ENCODE results near the gene IL21R. TPM values are rescaled to one million over a fixed set of nuclear protein-coding genes. Genes with fewer than 3 reads are reported as not detected.

The IL21R gene
- total and polyA plus RNA-seq, 12 donors: 0.08 to 2.6 (median 0.42) TPM; not detected in 1

GRCh38 chr16:27403601-27403992, 1.6 kb downstream of the IL21R start:
- Histone ChIP-seq H3K27me3 (peaks cover 5% of the 10 kb centered on the region), H3K36me3 (replicated peaks in 1 of 2) (no peaks in the 10 kb centered on the region), H3K4me1 (replicated peaks in 1 of 2) (peaks cover 0 to 10% of the 10 kb centered on the region in 2 donors), H3K4me3 (no peak overlapping the region), H3K27ac (no peak overlapping the region), H3K9me3 (replicated peaks in 1 of 3) (no peaks in the 10 kb centered on the region)
- no peak for DNase-seq
- intact Hi-C loops (cut with DNase I): no loop called here
- no peak for TF ChIP-seq CTCF (IDR thresholded peaks at IDR 0.05)
- no peak for TF ChIP-seq POLR2A (IDR thresholded peaks at IDR 0.05)
- WGBS, 4 donors: 80 to 86% (median 83%) methylated on average over 5 to 6 of the region's 6 CpGs

- H3K4me3 ChIP-seq: no peak overlapping the region
- no peaks in the 10 kb centered on the region for H3K9me3 ChIP-seq (replicated peaks in 1 of 3)
- TF ChIP-seq CTCF (IDR thresholded peaks at IDR 0.05) (no peak), POLR2A (IDR thresholded peaks at IDR 0.05) (no peak)
- no peak overlapping the region for H3K27ac ChIP-seq
- H3K4me1 ChIP-seq (replicated peaks in 1 of 2): peaks cover 0 to 10% of the 10 kb centered on the region in 2 donors
- no peak for DNase-seq
- intact Hi-C loops (cut with DNase I): no loop called here
- peaks cover 5% of the 10 kb centered on the region for H3K27me3 ChIP-seq
- H3K36me3 ChIP-seq (replicated peaks in 1 of 2): no peaks in the 10 kb centered on the region
- 80 to 88% (median 83%) methylated on average over 6 to 10 of the region's 10 CpGs for WGBS, 4 donors
Observed at GRCh38 chr16:27404163-27404823, 2.3 kb downstream of the IL21R start.

GRCh38 chr16:27405546-27406451, 3.8 kb downstream of the IL21R start:
- Histone ChIP-seq H3K4me1 (replicated peaks in 1 of 2) (peaks cover 0 to 10% of the 10 kb centered on the region in 2 donors), H3K36me3 (replicated peaks in 1 of 2) (no peaks in the 10 kb centered on the region), H3K4me3 (no peak overlapping the region), H3K27ac (no peak overlapping the region), H3K9me3 (replicated peaks in 1 of 3) (no peaks in the 10 kb centered on the region), H3K27me3 (peaks cover 5% of the 10 kb centered on the region)
- TF ChIP-seq POLR2A (IDR thresholded peaks at IDR 0.05) (no peak), CTCF (IDR thresholded peaks at IDR 0.05) (no peak)
- DNase-seq: peak in 1 of 7 donors; percentile 17
- intact Hi-C loops (cut with DNase I): no loop called here
- 45 to 58% (median 55%) methylated on average over 14 to 19 of the region's 19 CpGs for WGBS, 4 donors

- no peak for DNase-seq
- Histone ChIP-seq H3K36me3 (replicated peaks in 1 of 2) (no peaks in the 10 kb centered on the region), H3K9me3 (replicated peaks in 1 of 3) (no peaks in the 10 kb centered on the region), H3K27ac (no peak overlapping the region), H3K4me1 (replicated peaks in 1 of 2) (peaks cover 0 to 10% of the 10 kb centered on the region in 2 donors), H3K27me3 (peaks cover 5% of the 10 kb centered on the region), H3K4me3 (no peak overlapping the region)
- TF ChIP-seq POLR2A (IDR thresholded peaks at IDR 0.05) (no peak), CTCF (IDR thresholded peaks at IDR 0.05) (no peak)
- WGBS, 4 donors: 60 to 72% (median 65%) methylated on average over 6 of the region's 6 CpGs
- intact Hi-C loops (cut with DNase I): no loop called here
Observed at GRCh38 chr16:27406511-27407128, 4.6 kb downstream of the IL21R start.

All from adrenal gland (tissue), 12 donors.